OCI-LY3 (cell line): ENCODE results near the gene AFAP1.

Experiments
- CTCF ChIP-seq: fragments of 200-600, 300-600 bp; sonication (generic); IDR thresholded peaks from 2 replicates; pipeline ENCODE4 v1.5.1; 2014; ENCODE audit warnings: antibody characterized with exemption, low read length, low read depth
- EZH2phosphoT487 ChIP-seq: fragments of 200-600 bp; shearing (Covaris generic); IDR thresholded peaks from 2 replicates; pipeline ENCODE4 v1.6.1; 2018; ENCODE audit warnings: antibody characterized with exemption, mixed run types, low read depth

DNA sequence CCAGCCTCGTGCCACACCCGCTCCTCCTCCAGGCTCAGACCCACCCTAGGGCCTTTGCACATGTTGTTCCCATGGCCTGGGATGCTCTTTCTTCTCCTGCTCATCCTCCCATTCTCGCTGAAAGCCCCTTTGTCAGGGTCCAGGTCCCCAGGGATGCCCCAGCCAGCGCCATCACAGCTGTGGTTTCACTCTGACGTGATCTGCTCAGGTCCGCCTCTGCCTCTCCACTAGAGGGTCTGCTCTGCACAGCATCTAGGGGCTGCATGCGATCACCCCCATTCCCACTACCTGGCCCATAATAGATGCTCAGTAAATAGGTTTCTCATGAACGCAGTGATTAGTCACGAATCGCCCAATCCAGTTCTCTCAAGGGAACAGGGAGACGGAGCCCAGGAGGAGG is 222.5 kb downstream of the AFAP1 start:
- TF ChIP-seq CTCF (0 out of 2 replicates have a peak, but pooled peaks have one; percentile 6), EZH2phosphoT487 (no peak)
